ENCODE results near the gene ANKRD26. TPM values are rescaled to one million over a fixed set of nuclear protein-coding genes. Genes with fewer than 3 reads are reported as not detected.

Gene ANKRD26
- total RNA-seq, 4 donors from 2014 or later, result 5.9 to 46.0 (median 21.8) TPM

DNA sequence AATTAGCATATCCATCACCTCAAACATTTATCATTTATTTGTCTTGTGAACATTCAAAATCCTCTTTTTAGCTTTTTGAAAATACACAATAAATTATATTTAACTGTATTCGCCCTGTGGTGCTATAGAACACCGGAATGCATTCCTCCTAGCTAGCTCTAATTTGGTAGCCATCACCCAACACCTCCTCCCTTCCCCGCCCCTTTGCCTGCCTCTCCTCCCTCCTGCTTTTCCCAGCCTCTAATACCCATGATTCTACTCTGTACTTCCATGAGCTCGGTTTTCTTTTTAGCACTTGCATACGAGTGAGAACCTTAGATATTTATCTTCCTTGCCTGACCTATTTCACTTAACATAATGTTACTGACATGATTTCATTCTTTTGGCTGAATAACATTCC is 80.1 kb downstream of the ANKRD26 start:
- no peaks in the 10 kb centered on the region for H3K27me3 ChIP-seq
- TF ChIP-seq CTCF (IDR thresholded peaks at IDR 0.05) (no peak), EP300 (IDR thresholded peaks at IDR 0.05; ENCODE audit: low read depth) (no peak), POLR2A (IDR thresholded peaks at IDR 0.05) (no peak), POLR2AphosphoS5 (IDR thresholded peaks at IDR 0.05) (no peak)
- H3K9me3 ChIP-seq, result no peaks in the 10 kb centered on the region
- WGBS, 2 donors (ENCODE audit: low coverage in 1 of 2), result 87 to 95% methylated on average over 5 of the region's 5 CpGs
- H3K4me3 ChIP-seq, result no peak overlapping the region
- no peak overlapping the region for H3K27ac ChIP-seq
- no peak for DNase-seq
- H3K4me1 ChIP-seq, result no peaks in the 10 kb centered on the region
- peaks cover 0 to 11% (median 3%) of the 10 kb centered on the region in 4 donors for H3K36me3 ChIP-seq
- in situ Hi-C loops (cut with MboI; ENCODE audit: low pct_ligation_motif_present in 1 of 4, low pct_unique_long_range_greater_than_20kb in 1 of 4, low sequenced_read_pairs in 3 of 4), result no loop called here
- intact Hi-C loops (cut with DNase I; ENCODE audit: low total_unique reads), result no loop called here

DNA sequence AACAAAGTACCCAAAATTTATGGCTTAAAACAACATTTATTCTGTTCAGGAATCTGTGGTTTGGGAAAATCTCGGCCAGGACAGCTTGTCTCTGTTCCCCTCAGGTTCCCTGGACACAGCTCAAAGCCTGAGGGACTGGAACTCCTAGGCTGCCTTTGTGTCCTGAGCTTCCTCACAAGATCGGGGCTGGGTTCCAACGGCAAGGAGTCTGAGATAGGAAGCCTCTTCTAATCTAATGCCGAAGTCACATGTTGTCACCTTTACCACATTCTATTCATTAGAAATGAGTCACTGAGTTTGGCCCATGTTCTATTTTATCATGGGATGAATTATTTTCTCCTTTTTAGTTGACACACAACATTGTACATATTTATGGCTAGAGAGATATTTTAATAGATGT is 80.5 kb downstream of the ANKRD26 start:
- no peak overlapping the region for H3K4me3 ChIP-seq
- H3K4me1 ChIP-seq, result no peaks in the 10 kb centered on the region
- TF ChIP-seq POLR2A (IDR thresholded peaks at IDR 0.05), result no peak
- no peak for TF ChIP-seq POLR2AphosphoS5 (IDR thresholded peaks at IDR 0.05)
- TF ChIP-seq CTCF (IDR thresholded peaks at IDR 0.05), result no peak
- TF ChIP-seq EP300 (IDR thresholded peaks at IDR 0.05; ENCODE audit: low read depth), result no peak
- H3K36me3 ChIP-seq, result peaks cover 0 to 11% (median 3%) of the 10 kb centered on the region in 4 donors
- intact Hi-C loops (cut with DNase I; ENCODE audit: low total_unique reads), result no loop called here
- in situ Hi-C loops (cut with MboI; ENCODE audit: low pct_ligation_motif_present in 1 of 4, low pct_unique_long_range_greater_than_20kb in 1 of 4, low sequenced_read_pairs in 3 of 4), result no loop called here
- H3K9me3 ChIP-seq, result no peaks in the 10 kb centered on the region
- H3K27me3 ChIP-seq, result no peaks in the 10 kb centered on the region
- 87% methylated on average over 4 of the region's 4 CpGs; no CpG with 5 or more reads in 1 of the 2 donors for WGBS, 2 donors (ENCODE audit: low coverage in 1 of 2)
- no peak overlapping the region for H3K27ac ChIP-seq
- DNase-seq, result no peak

DNA sequence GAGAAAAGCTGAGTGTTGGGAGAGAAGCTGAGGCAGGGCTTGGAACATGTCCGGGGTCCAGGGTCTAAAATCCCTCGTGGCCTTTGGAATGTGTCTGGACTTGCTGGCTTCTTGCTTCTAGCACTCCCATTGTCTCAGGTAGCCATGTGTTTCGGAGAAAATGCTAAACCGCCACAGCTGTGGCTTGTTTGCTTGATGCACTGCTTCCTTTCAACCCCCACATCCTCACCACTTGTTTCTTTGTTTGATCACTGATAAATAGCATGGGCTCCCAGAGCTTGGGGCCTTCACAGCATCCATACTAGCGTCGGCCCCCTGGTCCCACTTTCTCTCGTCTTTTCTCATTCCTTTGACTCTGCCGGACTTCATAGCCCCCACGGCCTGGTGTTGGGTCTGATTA is 102.7 kb downstream of the ANKRD26 start:
- Histone ChIP-seq H3K36me3 (no peaks in the 10 kb centered on the region), H3K9me3 (no peaks in the 10 kb centered on the region), H3K4me1 (no peaks in the 10 kb centered on the region), H3K27me3 (no peaks in the 10 kb centered on the region), H3K4me3 (no peak overlapping the region), H3K27ac (no peak overlapping the region)
- 90 to 96% methylated on average over 4 to 9 of the region's 9 CpGs for WGBS, 2 donors (ENCODE audit: low coverage in 1 of 2)
- no peak for TF ChIP-seq EP300 (IDR thresholded peaks at IDR 0.05; ENCODE audit: low read depth)
- TF ChIP-seq CTCF (IDR thresholded peaks at IDR 0.05), result no peak
- TF ChIP-seq POLR2A (IDR thresholded peaks at IDR 0.05), result no peak
- no peak for TF ChIP-seq POLR2AphosphoS5 (IDR thresholded peaks at IDR 0.05)
- intact Hi-C loops (cut with DNase I; ENCODE audit: low total_unique reads), result no loop called here
- no peak for DNase-seq
- in situ Hi-C loops (cut with MboI; ENCODE audit: low pct_ligation_motif_present in 1 of 4, low pct_unique_long_range_greater_than_20kb in 1 of 4, low sequenced_read_pairs in 3 of 4), result no loop called here

- in situ Hi-C loops (cut with MboI; ENCODE audit: low pct_ligation_motif_present in 1 of 4, low pct_unique_long_range_greater_than_20kb in 1 of 4, low sequenced_read_pairs in 3 of 4) (no loop called here), intact Hi-C loops (cut with DNase I; ENCODE audit: low total_unique reads) (no loop called here)
- DNase-seq, result no peak
- Histone ChIP-seq H3K36me3 (no peaks in the 10 kb centered on the region), H3K27me3 (no peaks in the 10 kb centered on the region), H3K4me1 (no peaks in the 10 kb centered on the region), H3K27ac (no peak overlapping the region), H3K4me3 (no peak overlapping the region), H3K9me3 (no peaks in the 10 kb centered on the region)
- TF ChIP-seq POLR2AphosphoS5 (IDR thresholded peaks at IDR 0.05), result no peak
- no peak for TF ChIP-seq EP300 (IDR thresholded peaks at IDR 0.05; ENCODE audit: low read depth)
- TF ChIP-seq POLR2A (IDR thresholded peaks at IDR 0.05), result no peak
- TF ChIP-seq CTCF (IDR thresholded peaks at IDR 0.05), result no peak
- 83% methylated on average over 3 of the region's 3 CpGs; no CpG with 5 or more reads in 1 of the 2 donors for WGBS, 2 donors (ENCODE audit: low coverage in 1 of 2)
Observed at GRCh38 chr10:26994743-26995142, 105.6 kb downstream of the ANKRD26 start.
